A673 (cell line): Measurements from ENCODE around the gene CCDC30.

Experiments
- CTCF ChIP-seq: fragments of 300-800, 200-600 bp; sonication (generic); conservative IDR thresholded peaks from 2 replicates; pipeline ENCODE4 v1.5.1; 2017; ENCODE audit warnings: low read depth, mild to moderate bottlenecking, antibody characterized with exemption, low read length, moderate library complexity, mixed read lengths
- EZH2 ChIP-seq: fragments of 200-600 bp; sonication (generic); IDR thresholded peaks from 2 replicates; pipeline ENCODE4 v1.6.1; 2017; ENCODE audit warnings: borderline replicate concordance, low read depth, mild to moderate bottlenecking, mixed read lengths, antibody characterized with exemption, low read length; ENCODE audit not compliant: poor library complexity, severe bottlenecking

- no peak for TF ChIP-seq EZH2
- no peak for TF ChIP-seq CTCF
These were observed 43.8 kb upstream of the CCDC30 start for GRCh38 chr1:42419126-42419821.
